NCI-H187 (cell line): ENCODE results near the gene GBP7.

ENCODE experiments used
- DNase-seq, 2 experiments: peaks; one replicate each; lab custom pipeline; 2025; lab: John Stamatoyannopoulos, UW

The GBP7 gene

DNA sequence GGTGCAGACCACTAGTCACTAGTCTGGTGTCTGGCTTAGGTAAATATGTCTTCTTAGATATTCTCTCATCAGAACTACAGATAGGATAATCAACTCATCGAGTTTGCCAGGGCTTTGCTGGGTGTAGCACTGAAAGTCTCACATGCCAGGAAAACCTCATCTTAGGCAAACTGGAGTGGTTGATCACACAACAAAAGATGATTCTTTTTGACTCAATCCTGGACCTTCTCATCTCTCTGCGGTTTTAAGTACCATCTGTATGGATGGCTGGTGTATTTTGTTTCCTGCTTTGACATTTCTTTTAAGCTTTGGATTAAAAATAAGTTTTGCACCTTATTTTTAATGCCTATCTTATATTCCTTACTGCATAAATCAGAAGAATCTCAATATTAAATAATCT is 61.1 kb downstream of the GBP7 start:
- no peak for DNase-seq

GRCh38 chr1:89112871-89113613 is 62.8 kb downstream of the GBP7 start:
- no peak for DNase-seq

GRCh38 chr1:89104687-89105086 is 71.1 kb downstream of the GBP7 start:
- no peak for DNase-seq

- no peak for DNase-seq
Observed at GRCh38 chr1:89104147-89104546, 71.7 kb downstream of the GBP7 start.

- DNase-seq: no peak
Observed at GRCh38 chr1:89102021-89102420, 73.8 kb downstream of the GBP7 start.

DNA sequence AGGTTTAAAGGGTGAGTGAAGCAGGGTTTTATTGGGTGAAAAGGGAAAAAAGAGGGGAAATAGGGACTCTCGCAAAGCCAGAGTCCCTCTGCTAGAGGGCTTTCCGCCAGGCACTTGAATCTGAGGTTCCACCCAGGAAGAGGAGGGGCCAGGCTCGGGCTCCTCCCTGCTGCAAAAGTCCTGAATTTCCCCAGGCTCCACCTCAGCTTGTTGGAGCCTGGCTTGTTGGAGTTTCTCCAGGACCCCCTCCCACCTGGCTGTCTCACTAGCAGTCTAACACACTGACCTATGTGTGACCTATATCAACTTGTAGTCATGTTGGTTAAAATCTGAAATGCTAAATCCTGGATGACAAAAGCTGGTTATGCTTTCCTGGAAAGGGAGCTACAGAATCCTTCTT is 75.4 kb downstream of the GBP7 start:
- DNase-seq: no peak

GRCh38 chr1:89098857-89099256 is 76.9 kb downstream of the GBP7 start:
- DNase-seq: no peak

DNA sequence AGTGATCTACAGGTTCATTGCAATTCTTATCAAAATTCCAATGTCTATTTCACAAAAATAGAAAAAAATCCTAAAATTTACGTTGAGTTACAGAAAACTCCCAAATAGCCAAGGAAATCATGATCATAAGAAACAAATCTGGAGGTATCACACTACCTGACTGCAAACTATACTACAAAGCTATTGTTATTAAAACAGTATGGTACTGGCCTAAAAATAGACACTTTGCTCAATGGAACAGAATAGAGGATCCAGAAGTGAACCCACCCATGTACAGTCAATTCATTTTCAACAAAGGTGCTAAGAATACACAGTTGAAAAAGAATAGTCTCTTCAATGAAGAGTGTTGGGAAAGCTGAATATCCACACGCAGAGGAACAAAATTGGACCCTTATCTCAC is 80.1 kb downstream of the GBP7 start:
- no peak for DNase-seq

GRCh38 chr1:89089962-89090361 is 85.8 kb downstream of the GBP7 start:
- DNase-seq: no peak

GRCh38 chr1:89088572-89088971 is 87.2 kb downstream of the GBP7 start:
- no peak for DNase-seq

DNA sequence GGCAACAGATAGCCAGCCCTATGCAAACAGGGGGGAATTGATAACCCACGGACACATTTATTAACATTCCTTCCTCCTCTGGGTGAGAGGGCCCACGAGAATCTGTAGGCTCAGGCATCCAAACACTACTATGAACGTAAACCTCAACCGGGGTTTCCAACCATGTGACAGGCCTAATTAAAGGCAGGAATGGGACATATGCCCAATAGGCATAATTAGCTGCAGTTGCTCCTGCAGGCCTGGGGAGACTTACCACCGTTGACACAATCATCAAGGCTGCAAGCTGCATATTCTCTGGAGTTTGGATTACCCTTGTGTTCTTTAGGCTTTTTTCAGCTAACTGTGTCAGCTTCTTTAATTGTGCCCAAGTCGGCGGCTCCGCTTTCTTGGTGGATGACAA is 88.6 kb downstream of the GBP7 start:
- no peak for DNase-seq

GRCh38 chr1:89085781-89086180 is 90.0 kb downstream of the GBP7 start:
- peak in 1 of 2 experiments; percentile 8 for DNase-seq
